ENCODE data around the gene SUN1. TPM values are rescaled to one million over a fixed set of nuclear protein-coding genes. Genes with fewer than 3 reads are reported as not detected.

The SUN1 gene
- total and polyA plus RNA-seq, 2 experiments from 2014 or later, result 63.3 to 145 TPM

- Mint-ChIP-seq H3K9me3 (no peaks in the 10 kb centered on the region), H3K27me3 (ENCODE audit: insufficient read depth, low read depth, poor library complexity) (peaks cover 16% of the 10 kb centered on the region), H3K27ac (no peak overlapping the region), H3K4me1 (no peaks in the 10 kb centered on the region; the same call in 2 of the 3 replicates), H3K36me3 (ENCODE audit: low read depth) (no peaks in the 10 kb centered on the region), H3K4me3 (no peak overlapping the region)
- Histone ChIP-seq H3K4me2 (no peak overlapping the region), H4K20me1 (replicated peaks; ENCODE audit: insufficient read depth) (no peaks in the 10 kb centered on the region), H3K79me2 (replicated peaks; ENCODE audit: insufficient read depth) (no peaks in the 10 kb centered on the region), H3K4me1 (ENCODE audit: insufficient read depth) (no peaks in the 10 kb centered on the region), H3F3A (replicated peaks; ENCODE audit: low read depth) (no peaks in the 10 kb centered on the region), H2AFZ (no peak overlapping the region), H3K4me3 (no peak overlapping the region), H3K27ac (ENCODE audit: low read depth) (no peak overlapping the region), H3K27me3 (ENCODE audit: insufficient read depth) (no peaks in the 10 kb centered on the region), H3K9me2 (ENCODE audit: insufficient read depth) (no peaks in the 10 kb centered on the region), H3K36me3 (ENCODE audit: insufficient read depth) (no peaks in the 10 kb centered on the region)
- no peak for DNase-seq (ENCODE audit: low spot score)
- ATAC-seq, result no peak
- TF ChIP-seq ZNF331 (CRISPR knock-in tag; IDR thresholded peaks at IDR 0.05; ENCODE audit: low read depth), result no peak
- no peak for TF ChIP-seq REST (IDR thresholded peaks at IDR 0.05; ENCODE audit: unreplicated experiment)
- TF ChIP-seq POLR2AphosphoS5 (IDR thresholded peaks at IDR 0.05; ENCODE audit: low read depth), result no peak
- no peak for TF ChIP-seq ETS1 (IDR thresholded peaks at IDR 0.05)
- TF ChIP-seq ZNF462 (CRISPR knock-in tag; IDR thresholded peaks at IDR 0.05), result no peak
- no peak for TF ChIP-seq EZH2 (IDR thresholded peaks at IDR 0.05; ENCODE audit: low read depth, unreplicated experiment)
- TF ChIP-seq EZH2phosphoT487 (IDR thresholded peaks at IDR 0.05; ENCODE audit: unreplicated experiment), result no peak
- no peak for TF ChIP-seq CREB1 (CRISPR knock-in tag; IDR thresholded peaks at IDR 0.05; ENCODE audit: low read depth)
- no peak for TF ChIP-seq NANOG (IDR thresholded peaks at IDR 0.05; ENCODE audit: borderline replicate concordance)
- TF ChIP-seq STAT1 (IDR thresholded peaks at IDR 0.05; ENCODE audit: unreplicated experiment), result no peak
- no peak for TF ChIP-seq ZNF114 (CRISPR knock-in tag; IDR thresholded peaks at IDR 0.05)
These were observed 85.2 kb downstream of the SUN1 start for GRCh38 chr7:917255-918117.

Measured in GM23338 (cell line).